ENCODE data around the gene PTPRK. TPM values are rescaled to one million over a fixed set of nuclear protein-coding genes. Genes with fewer than 3 reads are reported as not detected.
"Not testable (repeated sequence)": the region's sequence is repeated elsewhere in the genome, so short reads cannot be mapped to it uniquely, and the experiment has no call there.

Gene PTPRK
- total RNA-seq, 1 donor from 2014 or later = 87.4 TPM

- no peak for DNase-seq (ENCODE audit: low read depth in 2 of 2)
Measured at GRCh38 chr6:128446497-128446896, 73.9 kb downstream of the PTPRK start.

DNA sequence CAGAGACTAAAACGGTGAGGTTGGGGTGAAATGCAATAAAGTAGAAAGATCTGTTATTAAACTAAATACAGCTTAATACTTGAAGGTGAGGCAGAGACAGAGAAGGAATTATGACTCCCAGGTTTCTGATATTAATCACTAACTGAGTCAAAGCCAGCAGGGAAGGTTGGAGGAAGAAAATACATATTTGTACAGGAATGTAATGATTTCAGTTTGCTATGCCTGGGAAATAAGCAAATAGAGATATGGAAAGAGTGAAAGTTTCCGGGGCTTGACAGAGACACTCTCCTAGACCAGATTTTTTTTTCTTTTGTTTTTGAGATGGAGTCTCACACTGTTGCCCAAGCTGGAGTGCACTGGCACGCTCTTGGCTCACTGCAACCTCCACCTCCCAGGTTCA lies 76.8 kb downstream of the PTPRK start:
- DNase-seq (ENCODE audit: low read depth in 2 of 2) = no peak

DNA sequence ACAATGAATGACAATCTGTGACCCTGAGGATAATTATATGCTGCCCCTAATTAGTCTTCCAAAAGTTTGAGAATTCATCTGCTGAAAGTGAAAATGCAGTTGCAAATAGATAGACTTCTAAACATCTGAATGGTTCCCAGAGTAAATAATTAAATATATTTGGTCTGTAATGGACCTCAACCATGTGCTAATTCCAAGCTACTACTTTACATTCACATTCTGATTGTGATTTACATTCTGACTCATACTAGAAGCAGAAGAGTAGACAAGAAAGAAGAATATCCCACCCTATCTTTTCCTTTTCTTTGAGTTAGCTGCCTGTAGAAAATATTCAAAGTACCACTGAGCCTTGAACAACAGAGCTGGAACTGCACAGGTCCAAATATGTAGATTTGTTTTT lies 80.8 kb downstream of the PTPRK start:
- no peak for DNase-seq (ENCODE audit: low read depth in 2 of 2)

- peak; percentile 20 to 49 for DNase-seq (ENCODE audit: low read depth in 2 of 2)
Measured at GRCh38 chr6:128438393-128438792, 82.0 kb downstream of the PTPRK start.

GRCh38 chr6:128437685-128438084 lies 82.7 kb downstream of the PTPRK start:
- no peak for DNase-seq (ENCODE audit: low read depth in 2 of 2)

- DNase-seq (ENCODE audit: low read depth in 2 of 2) = not testable (repeated sequence)
Measured at GRCh38 chr6:128434752-128435151, 85.6 kb downstream of the PTPRK start.

DNA sequence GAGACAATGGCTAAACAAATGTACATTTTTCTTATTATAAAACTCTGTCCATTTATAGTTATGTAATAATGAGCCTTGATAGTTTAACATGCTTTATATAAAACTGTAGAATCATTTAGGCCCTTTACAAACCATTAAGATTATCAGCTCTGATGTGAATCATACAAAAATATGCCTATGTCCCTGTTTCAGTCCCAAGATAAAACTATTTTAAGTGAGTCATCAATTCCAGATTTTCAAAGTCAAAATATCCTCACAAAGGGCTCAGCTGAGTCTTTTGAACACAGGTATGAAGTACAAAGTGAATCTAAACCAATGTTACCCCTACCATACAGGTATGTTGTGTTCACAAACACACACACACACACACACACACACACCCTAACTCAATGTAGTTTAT lies 88.0 kb downstream of the PTPRK start:
- DNase-seq (ENCODE audit: low read depth in 2 of 2) = peak in 1 of 2 donors; percentile 31

DNA sequence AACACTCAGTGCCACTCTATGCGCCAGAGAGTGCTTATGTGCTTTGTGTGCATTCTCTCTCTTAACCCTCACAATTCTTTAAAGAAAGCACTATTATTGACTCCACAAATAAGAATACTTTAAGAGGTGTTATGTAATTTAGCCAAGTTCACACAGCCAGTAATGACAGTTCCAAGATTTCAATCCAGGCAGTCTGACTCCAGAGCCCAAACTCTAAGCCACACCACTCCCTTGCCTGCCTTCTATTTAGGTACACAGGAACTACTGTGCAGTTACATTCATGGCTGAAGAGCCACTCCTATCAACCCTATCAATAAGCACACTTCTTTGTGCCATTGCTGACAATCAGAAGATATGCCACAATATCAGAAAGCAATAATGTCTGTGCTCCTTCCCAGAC lies 93.3 kb downstream of the PTPRK start:
- DNase-seq (ENCODE audit: low read depth in 2 of 2) = no peak

DNA sequence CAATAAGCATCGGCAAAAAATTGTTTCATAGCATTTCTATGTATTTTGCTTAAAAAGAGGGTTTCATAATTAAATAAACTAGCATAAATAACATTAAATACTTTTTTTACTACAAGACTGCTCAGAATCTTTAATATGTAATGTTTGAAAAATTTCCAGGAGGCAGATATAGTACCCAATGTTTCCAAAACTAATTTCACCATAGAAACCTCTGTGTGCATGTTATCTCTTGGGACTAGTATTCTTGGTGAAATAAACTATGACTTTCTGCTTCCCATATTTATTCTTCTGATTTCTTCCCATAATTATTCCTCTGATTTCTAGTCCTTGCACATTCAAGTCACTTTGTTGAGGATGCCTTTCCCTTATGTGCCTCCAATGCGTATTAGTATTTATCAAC lies 94.5 kb downstream of the PTPRK start:
- DNase-seq (ENCODE audit: low read depth in 2 of 2) = no peak

DNA sequence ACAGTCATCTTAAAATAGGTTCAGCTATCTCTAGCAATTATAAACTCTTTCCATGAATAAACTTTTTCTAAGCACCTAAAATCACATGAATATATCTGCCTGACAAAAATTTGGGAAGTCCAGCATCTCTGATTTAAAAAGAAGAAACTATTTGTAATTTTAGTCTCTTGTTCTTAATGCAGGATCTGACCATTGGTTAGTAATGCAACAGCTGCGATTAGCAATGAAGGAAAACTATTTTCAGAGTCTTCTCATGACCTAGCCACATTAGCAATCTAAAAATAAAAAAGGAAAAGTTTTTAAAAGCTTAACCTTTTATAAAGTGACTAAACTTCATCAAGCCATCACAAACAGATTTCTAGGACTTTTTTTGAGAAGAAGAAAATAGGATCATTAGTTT lies 97.5 kb downstream of the PTPRK start:
- no peak for DNase-seq (ENCODE audit: low read depth in 2 of 2)

- no peak for DNase-seq (ENCODE audit: low read depth in 2 of 2)
Measured at GRCh38 chr6:128422200-128422599, 98.2 kb downstream of the PTPRK start.

DNA sequence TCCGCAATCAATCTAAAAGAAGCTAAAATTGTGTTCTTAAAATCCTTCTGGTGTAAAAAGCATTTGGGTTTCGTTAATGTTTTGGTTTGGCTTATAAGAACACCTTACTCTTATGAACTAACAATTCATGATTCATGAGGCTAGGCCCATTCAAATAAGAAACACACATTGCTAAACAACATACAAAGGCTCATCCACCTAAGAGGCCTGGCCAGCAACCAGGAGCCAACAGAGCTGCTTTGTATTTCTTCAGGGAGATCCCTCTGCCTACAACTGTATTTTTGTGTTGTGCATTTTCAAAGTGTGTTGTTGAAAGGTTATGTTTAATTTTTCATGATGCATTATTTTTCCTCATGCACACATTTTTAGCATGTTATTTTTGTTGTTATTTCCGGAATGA lies 98.6 kb downstream of the PTPRK start:
- DNase-seq (ENCODE audit: low read depth in 2 of 2) = no peak

DNA sequence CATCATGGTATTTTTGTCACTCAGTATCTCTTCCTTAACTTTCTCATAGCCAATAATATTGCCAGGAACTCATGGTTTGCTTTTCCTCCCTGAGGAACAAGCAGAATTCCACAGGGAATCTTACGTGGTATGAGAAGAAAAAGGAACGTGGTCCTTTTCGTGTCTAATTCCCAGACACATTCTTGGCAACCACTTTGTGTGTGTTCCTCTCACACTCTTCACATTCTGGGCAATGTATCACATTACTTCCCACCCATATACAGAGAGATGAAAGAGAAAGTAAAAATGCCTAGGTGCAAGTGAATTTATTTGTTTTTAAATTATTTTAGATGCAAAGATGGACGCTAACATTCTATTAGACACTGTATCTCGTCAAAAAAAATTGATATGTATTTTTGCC lies 102.7 kb downstream of the PTPRK start:
- no peak for DNase-seq (ENCODE audit: low read depth in 2 of 2)

DNA sequence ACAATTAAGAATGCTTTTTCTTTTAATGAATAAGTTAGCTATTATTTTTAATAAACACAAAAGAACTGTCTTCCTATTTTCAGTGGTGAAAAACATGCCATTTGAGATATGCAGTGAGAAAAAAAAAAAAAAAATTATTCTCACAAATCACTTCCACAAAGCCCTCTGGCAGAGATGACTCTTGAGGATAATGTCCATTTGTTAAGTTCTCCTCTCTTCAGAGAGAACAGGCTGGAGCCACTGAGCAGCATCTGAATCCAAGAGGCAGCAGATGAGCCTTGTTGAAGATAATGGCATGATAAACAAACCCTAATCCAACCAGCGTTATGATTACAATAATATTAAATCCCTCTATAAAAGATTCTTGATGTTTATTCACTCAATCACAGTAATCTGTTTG lies 105.0 kb downstream of the PTPRK start:
- DNase-seq (ENCODE audit: low read depth in 2 of 2) = no peak

DNA sequence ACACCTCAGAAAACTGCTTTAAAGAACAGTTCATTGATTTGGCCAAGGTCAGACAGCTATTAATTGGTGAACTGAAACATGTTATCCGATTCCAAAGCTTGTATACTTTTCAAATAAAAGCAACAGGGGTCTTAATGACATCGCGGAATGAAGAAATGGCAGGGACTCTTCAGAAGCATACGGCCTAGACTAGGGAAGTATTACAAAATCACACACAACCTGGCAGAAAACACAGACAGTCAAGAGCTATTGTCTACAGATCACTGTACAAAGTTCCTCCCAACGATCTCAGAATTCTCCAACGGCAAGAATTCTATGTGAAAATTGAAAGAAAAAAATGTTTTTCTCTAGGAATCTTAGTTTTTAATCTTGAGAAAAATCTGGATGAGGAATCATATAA lies 105.5 kb downstream of the PTPRK start:
- no peak for DNase-seq (ENCODE audit: low read depth in 2 of 2)

GRCh38 chr6:128413291-128413690 lies 107.1 kb downstream of the PTPRK start:
- no peak for DNase-seq (ENCODE audit: low read depth in 2 of 2)

DNA sequence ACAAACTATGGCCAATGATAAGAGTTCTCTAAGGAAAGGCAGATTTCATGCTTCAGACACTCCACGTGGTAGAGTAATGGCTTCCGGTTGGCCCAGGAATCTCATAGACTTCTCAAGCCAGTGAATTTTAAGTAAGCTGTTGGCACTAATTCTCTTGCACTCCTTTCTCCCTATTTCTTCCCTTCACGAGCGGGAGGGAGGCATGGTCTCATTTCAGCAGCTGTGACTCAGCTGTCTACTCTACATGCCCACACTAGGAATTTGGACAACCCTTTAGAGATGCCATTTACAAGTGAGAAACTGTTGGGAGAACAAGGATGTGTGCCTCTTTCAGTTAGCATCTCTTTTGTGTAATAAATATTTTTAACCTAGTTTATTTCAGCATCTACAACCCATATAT lies 107.7 kb downstream of the PTPRK start:
- no peak for DNase-seq (ENCODE audit: low read depth in 2 of 2)

GRCh38 chr6:128410584-128410983 lies 109.8 kb downstream of the PTPRK start:
- DNase-seq (ENCODE audit: low read depth in 2 of 2) = peak in 1 of 2 donors; percentile 30

DNA sequence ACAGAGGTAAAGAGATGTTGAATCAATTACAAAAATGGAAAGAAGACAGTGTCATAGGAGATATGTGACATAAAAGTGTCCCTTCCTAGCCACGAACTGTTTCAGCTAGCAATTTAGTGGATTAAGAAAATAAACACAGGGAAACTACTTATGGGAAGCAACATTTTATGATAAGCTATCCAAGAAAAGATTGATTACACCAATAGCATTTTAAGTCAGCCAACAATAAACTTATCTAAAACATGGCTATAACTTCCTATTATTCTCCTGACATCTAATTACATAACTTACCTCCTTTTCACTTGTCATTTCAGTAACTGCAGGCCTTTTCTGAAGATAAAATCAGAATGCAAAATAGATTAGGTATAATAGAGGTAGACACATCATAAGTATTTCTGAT lies 111.4 kb downstream of the PTPRK start:
- no peak for DNase-seq (ENCODE audit: low read depth in 2 of 2)

DNA sequence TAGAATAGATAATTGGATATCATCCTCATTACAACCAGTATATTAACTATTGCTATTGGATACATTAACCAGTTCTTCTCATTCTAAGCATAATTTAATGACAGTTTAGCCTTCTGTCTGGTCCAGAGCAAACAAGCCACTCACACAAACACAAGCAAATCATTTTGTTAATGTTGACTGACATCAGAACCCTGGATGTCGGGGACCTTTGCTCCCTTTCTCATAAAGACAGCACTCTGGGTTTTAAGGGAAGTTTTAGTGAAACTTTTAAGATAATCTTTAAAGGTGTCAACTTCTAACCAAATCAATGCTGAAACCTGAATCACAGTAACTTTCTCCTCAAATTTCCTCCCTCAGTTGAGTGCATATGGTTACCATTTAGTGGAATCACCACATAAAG lies 113.9 kb downstream of the PTPRK start:
- no peak for DNase-seq (ENCODE audit: low read depth in 2 of 2)

- no peak for DNase-seq (ENCODE audit: low read depth in 2 of 2)
Measured at GRCh38 chr6:128403618-128404444, 116.6 kb downstream of the PTPRK start.

DNA sequence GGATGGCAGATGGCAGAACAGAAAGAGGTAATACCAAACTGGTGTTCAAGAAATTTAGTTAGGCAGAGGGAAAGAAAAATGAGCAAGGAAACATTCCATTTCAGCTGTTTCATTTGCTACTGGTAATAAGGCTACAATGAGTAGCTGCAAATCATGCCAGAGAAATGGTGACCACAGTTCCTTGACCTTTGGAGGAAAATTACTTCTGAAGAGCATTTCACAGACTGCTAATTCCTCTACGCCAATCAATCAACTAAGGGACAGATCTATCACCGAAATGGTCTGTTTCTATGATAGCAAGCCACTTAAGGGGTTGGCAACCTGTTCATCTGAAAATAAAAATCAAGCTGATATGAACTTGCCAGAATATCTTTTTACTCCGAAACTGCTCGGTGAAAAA lies 119.5 kb downstream of the PTPRK start:
- no peak for DNase-seq (ENCODE audit: low read depth in 2 of 2)

- no peak for DNase-seq (ENCODE audit: low read depth in 2 of 2)
Measured at GRCh38 chr6:128397996-128398395, 122.4 kb downstream of the PTPRK start.

DNA sequence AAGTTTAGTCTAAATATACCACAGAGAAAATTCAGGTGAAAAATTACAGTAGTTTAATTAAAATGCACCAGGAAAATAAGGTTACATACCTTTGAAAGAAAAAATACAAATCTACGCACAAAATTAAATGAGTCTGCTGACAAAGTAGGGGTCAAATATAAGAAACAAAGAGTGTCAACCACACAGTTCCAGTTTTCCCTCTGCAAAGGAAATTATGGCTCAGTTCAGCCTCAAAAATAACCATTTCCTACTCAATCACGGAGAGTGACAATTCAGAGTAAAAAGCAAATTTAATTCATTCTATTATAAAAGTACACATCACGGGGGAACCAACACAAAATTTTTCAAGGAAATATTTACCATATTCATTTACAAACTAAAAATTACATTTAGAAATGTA lies 124.8 kb downstream of the PTPRK start:
- peak; percentile 39 to 54 for DNase-seq (ENCODE audit: low read depth in 2 of 2)
